ENCODE data around the gene PIP4K2C.

The PIP4K2C gene

DNA sequence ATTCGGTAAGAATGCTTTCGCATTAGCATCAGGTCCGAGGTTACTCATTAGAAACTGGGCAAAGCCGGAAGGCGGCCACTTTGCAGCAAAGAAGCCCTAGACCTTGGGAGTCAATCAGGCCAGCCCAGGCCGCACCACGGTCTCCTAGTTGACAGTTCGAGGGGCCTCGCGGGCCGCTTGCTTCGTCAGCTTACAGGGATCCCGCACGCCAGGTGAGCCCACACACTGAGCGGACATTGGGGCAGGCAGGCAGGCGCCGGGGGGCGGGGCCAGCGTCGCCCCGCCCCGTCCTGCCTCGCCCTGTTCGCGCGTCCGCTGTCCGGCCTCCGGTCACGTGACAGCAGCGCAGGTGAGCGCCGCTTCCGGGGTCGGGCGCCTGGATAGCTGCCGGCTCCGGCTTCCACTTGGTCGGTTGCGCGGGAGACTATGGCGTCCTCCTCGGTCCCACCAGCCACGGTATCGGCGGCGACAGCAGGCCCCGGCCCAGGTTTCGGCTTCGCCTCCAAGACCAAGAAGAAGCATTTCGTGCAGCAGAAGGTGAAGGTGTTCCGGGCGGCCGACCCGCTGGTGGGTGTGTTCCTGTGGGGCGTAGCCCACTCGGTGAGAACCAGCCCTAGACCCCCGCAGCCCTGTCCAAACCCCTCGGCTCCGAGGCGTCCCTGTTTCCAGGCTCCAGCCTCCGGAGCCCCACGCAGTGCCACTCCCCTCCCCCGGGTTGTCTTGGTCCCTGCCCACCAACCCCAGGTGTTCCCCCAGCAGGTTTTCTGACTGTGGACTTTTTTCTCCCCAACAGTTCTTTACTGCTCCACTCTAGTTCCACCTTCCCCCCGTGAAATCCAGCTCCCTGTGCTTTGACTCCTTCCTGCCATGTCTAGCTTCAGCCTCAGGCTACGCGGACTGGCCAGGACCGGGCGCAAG is at the start of gene PIP4K2C:
Gene PIP4K2C, plus strand, starts transcription at position 329 of the 918 bp plus-strand sequence. Its CDS starts 98 bp downstream, at position 427.
- DNase-seq, result peak; percentile 85 to 87

DNA sequence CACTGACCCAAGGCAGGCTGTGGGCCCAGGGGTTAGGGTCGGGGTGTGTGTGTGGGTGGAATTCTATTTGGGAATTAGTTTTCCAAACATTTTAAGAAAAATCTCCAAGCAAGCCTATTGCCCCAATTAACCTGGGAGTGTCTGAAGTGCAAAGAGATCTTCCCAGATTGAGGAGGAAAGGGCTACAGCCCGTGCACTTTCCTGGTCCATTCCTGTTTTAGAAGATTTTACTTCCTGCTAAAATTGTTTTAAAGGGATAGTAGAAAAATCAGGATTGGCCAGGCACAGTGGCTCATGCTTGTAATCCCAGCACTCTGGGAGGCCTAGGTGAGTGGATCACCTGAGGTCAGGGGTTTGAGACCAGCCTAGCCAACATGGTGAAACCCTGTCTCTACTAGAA is 49.3 kb upstream of the PIP4K2C start:
- no peak for DNase-seq

DNA sequence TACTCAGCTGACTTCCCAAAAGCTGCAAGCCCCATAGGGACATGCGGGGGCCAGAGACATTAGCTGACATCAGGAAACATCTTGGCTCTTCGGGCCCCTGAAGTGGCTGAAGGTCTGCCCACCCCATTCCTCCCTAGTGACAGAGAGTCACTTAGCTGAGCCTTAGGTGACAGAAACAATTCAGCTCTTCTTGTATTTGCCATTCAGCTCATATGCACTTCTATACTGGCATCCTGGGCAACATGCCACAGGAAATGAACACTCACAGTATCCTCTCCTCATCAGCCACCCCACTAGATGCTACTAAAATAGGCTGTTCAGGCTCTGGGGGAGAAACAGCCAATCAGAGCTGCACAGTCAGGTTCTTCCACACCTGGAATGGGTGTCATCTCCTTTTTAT is 47.4 kb upstream of the PIP4K2C start:
- DNase-seq, result no peak

DNA sequence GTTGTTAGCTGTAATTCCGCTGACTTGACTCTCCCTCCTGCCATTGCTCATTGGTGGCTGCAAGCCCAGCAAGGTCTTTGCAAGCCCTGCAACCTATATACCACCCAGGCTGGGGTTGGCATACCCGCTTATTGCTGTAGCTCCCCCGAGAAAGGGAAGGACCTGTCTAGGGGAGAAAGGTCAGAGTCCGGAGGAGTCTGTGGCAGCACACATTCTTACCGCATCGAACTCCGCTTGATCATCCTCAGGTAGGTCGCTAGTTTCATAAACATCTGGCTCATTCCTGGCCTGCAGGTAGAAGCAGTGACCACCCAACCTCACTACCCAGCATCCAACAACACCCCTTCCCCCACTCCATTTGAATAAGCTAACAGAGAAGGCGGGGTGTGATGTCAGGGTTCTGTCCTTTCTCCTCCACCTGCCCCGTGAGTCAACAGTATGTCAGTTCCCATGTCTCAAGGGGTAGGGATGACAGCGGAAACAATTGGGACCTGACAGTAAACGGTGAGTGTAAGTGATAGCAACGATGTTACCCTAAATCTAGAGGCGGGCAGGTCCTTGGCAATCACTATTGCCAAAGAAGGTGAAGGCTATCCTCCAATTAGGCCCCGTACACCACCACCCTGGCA is 45.1 kb upstream of the PIP4K2C start:
- no peak for DNase-seq

DNA sequence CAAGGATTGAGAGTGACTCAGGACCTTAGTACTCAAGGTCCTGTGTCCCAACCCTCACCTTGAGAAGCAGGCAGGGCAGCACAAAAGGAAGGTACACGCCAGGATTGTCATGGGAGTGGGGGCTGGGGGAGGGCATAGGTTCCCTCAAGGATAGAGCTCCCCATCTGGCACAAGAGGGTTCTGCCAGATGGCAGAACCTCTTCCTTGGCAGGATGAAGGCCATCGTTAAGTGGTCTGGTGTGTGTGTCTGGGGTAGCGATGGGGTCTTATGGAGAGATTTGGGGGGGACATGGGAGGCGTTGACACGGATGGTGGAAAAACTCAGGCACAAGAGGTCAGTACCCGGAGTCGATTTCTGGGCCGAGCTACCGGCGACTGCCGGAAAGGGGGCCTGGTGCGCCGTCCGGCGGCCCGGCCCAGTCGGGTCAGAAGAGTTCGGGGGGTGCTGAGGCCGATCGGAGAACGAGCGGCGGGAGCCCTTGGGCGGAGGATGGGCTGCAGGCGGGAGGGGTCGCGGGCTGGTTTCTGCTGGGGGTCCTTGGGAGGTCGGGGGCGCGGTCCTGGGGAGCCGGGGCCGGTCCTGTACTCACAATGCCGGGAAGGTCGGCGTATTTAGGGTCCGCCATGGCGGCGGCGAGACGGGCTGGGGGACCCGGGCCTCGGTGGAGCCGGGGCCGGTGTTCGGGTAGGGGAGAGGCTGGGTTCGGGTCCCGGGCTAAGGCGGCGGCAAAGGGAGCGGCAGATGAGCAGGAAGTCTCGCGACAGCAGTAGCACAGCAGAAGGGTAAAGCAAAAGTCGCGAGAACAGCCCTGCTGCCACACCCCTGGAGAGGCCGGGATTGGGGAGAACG is 44.3 kb upstream of the PIP4K2C start, which contains the start of gene DCTN2:
Gene DCTN2, minus strand, starts transcription at position 755 of the 850 bp plus-strand sequence. Its CDS starts 129 bp downstream, at position 626.
- DNase-seq, result peak; percentile 96

DNA sequence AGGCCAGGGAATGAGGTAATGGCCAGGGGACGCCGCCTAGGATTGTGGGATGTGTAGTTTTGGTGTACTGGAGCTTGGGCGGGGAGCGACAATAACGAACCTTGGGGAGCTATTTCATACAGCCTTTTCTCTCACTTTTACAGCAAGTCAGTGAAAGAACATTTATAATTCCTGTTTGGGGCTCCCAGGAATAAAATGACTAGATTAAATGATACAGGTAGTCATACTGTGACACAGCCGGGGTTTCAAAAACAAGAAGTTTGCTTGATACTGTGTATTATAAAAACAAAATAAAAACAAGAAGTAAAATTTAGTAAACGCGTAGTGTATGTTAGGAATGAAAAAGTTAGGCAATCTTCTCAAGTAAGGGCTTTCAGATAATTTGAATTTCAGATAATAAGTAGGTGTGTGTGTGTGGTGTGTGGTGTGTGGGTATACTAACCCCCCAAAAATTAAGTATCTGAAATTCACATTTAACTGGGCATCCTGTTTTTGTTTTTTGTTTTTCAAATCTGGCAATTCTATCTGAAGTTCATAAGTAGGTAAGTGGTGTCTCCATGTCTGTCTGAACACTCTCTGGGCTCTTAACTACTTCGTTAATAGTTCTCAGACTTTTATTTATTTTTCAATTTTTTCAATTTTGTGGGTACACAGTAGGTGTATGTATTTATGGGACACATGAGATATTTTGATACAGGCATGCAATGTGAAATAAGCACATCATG is 43.5 kb upstream of the PIP4K2C start:
- no peak for DNase-seq

DNA sequence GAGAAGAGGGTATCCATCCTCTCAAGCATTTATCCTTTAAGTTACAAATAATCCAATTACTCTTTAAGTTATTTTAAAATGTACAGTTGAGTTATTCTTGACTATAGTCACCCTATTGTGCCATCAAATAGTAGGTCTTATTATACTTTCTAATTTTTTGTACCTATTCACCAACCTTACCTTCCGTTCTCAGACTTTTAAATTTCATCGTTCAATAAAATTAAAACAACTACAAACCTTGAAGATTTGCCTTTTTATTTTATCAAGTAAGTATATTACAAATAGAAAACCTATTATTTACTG is 43.0 kb upstream of the PIP4K2C start:
- no peak for DNase-seq

DNA sequence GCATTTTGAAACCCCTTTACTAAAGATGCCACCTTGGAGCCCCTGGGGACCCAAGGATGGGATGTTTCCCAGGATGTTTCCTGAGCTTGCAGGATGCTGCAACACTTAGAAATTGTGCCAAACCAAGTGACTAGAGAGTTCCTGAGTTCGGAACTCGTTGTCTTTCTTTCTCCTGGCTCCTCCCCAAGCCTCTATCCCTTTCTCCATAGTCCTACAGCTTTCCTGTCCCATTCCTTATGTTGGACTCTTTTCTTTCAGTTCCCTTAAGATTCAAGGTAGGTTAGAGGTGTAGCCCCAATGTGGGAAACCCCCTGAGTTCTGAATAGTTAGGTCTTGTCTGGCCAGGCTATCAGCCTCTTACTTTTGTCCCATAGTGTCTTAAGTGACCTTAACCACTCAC is 42.5 kb upstream of the PIP4K2C start:
- no peak for DNase-seq

DNA sequence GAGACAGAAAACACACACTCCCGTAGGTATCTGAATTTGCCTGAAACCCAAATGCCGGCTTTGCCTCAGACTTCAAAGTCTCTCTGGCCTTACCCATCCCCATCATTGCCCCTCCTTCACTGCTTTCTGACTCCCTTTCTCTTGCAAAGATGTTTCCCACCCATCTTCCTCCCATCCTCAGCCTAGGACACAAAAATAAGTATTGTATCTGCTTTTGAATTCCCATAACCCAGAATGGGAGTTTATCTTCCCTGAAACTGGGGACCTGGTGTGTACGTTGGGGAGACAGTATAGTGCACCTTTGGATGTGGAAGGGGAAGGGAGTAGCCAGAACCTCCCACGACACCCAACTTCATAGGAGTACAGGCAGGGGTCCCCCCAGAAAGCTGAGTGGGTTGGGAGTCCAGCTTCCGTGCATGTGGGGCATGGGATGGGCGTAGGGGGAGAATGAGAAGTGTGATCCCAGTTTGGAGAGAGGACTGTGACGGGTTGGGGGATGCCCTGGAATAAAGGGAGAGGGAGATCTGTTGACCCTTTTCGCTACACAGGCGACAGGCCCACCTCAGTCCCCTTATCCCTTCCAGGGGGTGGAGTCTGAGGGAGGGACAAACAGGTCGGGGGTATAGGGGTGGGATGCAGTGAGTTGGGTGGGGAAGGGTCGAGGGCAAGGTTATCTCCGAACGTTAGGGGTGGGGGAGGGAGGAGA is 41.6 kb upstream of the PIP4K2C start:
- no peak for DNase-seq

DNA sequence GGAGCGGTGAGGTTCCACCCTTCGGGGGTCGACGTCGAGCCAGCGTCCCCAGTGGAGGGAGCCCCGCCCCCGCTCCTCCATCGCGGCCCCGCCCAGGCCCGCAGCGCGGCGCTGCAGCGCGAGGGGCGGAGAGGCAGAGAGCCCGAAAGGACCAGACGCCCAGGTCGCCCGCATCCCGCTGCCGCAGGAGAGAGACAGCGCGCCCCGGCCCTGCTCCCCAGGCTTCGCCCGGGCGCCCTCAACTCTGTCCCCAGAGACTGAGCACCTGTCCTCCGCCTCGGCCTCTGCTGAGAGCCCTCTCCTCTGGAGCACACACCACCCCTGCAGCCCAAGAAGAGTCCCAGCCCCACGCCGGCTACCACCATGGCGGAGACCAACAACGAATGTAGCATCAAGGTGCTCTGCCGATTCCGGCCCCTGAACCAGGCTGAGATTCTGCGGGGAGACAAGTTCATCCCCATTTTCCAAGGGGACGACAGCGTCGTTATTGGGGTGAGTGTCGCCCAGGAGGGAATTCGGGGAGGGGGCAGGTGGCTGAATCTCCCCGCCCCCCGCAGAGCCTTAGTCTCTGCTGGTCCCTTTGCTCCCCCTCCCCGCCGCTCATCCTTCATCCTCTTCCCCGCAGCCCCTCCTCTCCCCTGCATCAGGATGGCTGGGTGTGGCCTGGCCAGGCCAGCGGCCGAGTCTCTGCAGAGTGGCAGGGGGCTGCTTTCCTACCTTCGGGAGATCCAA is 40.9 kb upstream of the PIP4K2C start, which contains the start of gene KIF5A:
Gene KIF5A, plus strand, starts transcription at position 136 of the 732 bp plus-strand sequence. Its CDS starts 228 bp downstream, at position 364.
- DNase-seq, result peak; percentile 36 to 55

DNA sequence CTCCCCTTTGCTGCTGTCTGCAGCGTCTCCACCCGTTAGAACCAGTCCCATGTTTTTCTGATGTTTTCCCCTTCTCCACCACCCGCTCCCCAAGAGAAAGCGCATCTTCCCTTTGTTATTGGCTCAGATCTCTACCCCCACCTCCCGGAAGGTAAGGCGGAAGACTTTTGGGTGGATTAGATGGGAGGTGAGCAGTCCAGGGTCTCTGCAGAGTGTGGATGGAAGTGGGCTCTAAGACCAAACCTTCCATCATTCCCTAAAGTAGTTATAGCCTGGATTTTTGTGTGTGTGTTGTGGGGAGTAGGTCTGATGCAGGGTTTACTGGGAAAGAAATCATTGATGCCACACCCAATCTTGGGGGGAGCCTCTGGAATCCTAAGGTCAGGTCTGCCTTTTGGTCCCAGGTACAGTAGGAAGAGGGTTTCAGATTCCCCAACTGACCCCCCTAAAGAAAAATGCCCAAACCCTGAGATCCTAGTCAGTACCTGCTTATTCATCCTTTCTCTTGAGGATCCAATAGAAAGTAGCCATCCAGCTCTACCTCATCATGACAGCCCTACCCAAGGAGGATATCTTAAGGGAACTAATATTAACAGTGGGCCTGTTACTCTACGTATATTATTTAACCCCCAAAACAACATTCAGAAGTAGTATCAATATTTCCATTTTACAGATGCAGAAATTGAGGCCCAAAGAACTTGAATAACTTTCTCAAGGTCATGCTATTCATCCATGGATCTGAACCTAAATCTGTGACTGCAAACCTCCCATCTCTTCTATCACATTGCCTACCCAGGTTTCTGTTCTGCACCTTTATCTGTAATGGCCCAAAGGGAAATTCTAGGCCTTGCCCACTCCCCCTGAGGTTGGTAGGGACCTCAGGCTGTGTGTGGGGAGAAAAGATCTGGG is 40.1 kb upstream of the PIP4K2C start:
- no peak for DNase-seq

DNA sequence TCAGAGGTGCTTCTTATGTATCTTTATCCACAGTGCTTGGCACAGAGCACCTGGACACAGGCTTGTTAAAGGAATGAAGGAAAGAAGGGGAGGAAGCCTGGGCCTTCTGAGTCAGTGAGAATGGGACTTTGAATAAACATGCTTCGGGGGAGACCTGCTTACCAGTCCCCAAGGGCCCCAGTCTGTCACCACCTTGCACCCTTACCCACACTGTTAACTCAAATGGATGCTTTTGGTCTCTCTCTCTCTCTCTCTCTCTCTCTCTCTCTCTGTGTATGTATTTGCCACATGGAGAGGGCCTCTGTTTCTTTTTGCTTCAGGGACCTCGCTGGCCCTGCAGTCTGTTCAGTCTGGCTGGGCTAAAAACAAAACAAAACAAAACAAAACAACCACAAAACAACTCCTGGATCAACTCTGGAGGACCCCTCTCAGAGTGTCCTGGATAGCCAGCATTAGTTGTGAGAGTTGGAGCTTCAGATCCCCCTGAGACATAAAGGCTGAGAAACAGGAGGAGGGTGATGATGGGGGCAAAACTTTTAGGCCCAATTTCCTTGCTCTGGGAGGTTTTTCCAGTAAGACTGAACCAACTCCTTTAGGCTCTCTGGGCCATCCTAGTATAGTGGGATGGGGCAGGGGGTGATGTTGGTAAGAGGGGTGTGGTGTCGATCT is 39.2 kb upstream of the PIP4K2C start:
- DNase-seq, result no peak

DNA sequence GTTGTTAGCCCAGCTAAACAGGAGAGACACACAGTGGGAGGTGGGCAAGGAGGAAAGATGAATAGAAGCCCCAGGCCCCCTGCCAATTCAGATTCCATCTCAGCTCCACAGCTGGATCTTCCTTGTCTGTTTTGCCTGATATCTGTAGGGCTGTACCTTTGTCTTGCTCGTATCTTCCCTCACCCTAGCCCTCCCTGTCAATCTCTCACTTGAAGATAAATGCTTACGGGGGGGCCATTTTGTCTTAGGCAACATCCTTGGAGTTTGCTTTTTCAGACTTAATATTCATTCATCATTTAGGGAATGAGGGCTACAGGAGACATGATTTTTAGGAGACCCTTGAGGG is 38.7 kb upstream of the PIP4K2C start:
- DNase-seq, result no peak

DNA sequence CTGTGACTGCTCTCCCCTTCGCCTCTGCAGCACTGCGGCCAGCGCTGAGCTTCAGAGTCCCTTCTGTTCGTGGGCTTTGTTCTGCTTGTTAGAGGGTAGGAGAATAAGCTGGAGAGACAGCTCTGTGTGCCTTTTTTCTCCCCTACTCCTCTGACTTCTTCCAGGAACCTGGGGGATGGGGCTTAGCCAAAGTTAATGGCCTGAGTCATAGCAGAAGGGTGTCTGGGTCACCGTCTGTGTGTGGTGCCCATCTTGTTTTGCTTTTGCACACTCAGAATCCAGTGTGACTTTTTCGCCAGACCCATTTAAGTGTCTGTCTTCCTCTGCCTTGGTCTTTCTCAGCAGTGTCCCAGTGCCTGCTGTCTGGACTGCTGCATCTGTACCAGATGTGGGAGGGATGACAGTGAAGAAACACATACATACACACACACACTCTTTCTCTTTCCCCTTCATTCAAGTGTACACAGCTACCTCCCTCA is 38.1 kb upstream of the PIP4K2C start:
- no peak for DNase-seq

DNA sequence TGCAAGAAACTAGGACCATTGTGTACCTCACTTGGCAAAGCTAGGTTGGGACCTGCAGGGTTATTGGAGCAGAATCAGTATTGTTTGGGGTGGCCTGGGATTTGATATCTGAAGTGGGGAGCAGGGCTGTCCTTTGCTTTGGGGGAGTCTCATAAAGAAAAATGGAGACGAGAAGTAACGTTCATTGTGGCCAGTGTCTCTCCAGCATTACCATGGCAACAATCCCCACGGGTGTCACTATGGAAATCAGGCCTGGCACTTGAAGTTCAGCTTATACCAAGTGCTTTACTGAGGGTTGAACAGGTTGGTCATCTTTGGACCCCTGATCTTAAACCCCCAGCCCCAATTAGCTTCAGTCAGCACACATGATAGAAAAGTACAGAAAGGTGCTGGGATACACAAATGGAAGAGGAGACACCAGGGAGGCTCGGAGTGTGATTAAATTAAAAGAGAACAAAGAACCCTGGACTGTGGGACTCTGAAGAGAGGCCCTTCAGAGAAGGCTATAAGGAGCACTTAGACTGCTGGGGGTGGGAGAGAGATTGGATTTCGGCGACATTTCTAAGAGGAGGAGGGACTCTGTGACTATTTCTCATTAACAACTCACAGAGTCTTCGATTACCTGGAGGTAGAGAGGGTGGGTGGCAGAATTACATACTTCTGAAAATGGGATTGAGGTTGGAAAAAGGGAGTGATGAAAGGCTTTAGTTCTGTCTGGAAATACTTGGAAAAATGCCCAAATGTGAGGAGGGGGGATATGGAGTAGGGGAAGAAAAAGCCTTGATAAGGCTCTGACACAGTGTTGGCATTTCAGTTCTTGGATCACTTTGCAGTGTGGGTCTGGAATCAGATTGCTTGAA is 37.4 kb upstream of the PIP4K2C start:
- no peak for DNase-seq

DNA sequence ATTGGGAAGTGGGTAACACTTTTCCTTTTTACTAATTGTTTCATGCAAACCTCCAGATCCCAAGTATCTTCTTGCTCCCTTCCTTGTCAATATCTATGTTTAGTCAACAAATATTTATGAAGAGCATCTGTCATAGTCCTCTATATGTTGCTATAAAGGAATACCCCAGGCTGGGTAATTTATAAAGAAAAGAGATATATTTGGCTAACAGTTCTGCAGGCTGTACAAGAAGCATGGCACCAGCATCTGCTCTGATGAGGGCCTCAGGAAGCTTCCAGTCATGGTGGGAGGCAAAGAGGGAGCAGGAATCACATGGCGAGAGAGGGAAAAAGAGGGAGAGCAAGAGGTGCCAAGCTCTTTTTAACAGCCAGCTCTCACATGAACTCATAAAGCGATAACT is 36.5 kb upstream of the PIP4K2C start:
- no peak for DNase-seq

DNA sequence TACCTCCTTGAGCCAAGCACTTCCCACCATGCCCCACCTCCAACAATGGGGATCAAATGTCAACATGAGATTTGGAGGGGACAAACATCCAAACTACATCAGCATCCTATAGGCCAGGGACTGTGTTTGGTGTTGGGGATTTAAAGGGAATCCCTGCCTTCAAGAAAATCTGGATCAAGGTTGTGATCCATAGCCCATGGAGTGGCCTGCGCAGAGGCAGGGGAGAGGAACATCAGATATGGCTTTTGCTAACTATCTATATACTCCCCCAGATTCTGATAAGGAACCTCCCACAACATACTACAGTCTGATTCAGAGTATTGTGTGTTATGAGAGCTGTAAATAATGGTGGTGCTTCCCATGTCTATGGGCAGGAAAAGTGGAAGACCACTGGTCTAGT is 36.1 kb upstream of the PIP4K2C start:
- no peak for DNase-seq

DNA sequence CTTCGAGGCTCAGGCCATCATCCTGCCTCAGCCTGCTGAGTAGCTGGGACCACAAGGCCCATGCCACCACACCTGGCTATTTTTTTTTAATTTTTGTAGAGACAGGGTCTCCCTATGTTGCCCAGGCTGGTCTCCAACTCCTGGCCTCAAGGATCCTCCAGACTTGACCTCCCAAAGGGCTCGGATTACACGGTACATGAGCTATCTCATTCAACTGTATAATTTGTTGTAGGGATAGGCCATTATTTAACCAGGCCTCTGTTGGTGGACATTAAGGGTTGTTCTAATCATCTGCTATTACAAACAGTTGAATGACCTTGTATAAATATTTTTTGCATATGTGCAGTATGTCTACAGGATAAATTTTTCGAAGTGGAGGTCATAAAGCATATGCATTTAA is 32.1 kb upstream of the PIP4K2C start:
- DNase-seq, result no peak
